Esophagus squamous epithelium (tissue), 4 donors: ENCODE measurements around the gene TBC1D23.

Experiments used
- POLR2A ChIP-seq, 4 donors: fragments of 450-650 bp; IDR thresholded peaks; one replicate each; pipeline ENCODE4 v1.6.1; 2017; ENCODE audit warnings: antibody characterized with exemption in 4 of 4, mild to moderate bottlenecking in 4 of 4, moderate library complexity in 3 of 4
- TF ChIP-seq, protein P1 (sequence below), 6 experiments: fragments of 450-650 bp in 4 of 6; fragments of 200-600 bp in 2 of 6; sonication (generic) in 2 of 6; IDR thresholded peaks; one replicate each; pipeline ENCODE4 v1.5.1; 2016 to 2019; ENCODE audit warnings: antibody characterized with exemption in 6 of 6, mild to moderate bottlenecking in 4 of 6, moderate library complexity in 4 of 6

DNA sequence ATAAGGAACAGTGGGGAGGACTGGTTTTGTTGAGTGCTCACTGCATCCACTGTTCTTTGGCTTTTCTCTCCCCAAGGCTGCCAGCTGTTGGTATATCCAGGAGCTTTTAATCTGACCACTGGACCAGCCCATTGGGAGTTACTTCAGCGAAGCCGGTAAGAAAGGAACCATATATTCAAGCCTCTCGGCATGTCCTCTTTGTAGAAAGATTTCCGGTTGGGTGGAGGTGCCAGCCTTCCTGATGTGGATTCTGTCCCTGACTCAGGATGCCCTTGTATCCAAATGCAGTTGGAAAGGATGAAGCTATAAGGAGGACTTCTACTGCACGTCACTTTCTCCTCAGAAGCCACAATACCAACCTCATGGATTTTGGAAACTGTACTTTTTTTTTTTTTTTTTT, 87.9 kb downstream of the TBC1D23 start:
- TF ChIP-seq, protein P1, sequence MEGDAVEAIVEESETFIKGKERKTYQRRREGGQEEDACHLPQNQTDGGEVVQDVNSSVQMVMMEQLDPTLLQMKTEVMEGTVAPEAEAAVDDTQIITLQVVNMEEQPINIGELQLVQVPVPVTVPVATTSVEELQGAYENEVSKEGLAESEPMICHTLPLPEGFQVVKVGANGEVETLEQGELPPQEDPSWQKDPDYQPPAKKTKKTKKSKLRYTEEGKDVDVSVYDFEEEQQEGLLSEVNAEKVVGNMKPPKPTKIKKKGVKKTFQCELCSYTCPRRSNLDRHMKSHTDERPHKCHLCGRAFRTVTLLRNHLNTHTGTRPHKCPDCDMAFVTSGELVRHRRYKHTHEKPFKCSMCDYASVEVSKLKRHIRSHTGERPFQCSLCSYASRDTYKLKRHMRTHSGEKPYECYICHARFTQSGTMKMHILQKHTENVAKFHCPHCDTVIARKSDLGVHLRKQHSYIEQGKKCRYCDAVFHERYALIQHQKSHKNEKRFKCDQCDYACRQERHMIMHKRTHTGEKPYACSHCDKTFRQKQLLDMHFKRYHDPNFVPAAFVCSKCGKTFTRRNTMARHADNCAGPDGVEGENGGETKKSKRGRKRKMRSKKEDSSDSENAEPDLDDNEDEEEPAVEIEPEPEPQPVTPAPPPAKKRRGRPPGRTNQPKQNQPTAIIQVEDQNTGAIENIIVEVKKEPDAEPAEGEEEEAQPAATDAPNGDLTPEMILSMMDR (IDR thresholded peaks at IDR 0.05) = no peak
- no peak for TF ChIP-seq POLR2A (IDR thresholded peaks at IDR 0.05)
